ENCODE results near the gene LRRFIP1.

- TF ChIP-seq CTCF (IDR thresholded peaks at IDR 0.05; ENCODE audit: insufficient read depth, low read length) (no peak), REST (IDR thresholded peaks at IDR 0.05; ENCODE audit: insufficient replicate concordance, low read depth) (no peak), POLR2AphosphoS5 (IDR thresholded peaks at IDR 0.05; ENCODE audit: low read depth) (no peak)
These were observed 174.1 kb downstream of the LRRFIP1 start for GRCh38 chr2:237801466-237801865.
